ENCODE data around the gene HPCA.

DNA sequence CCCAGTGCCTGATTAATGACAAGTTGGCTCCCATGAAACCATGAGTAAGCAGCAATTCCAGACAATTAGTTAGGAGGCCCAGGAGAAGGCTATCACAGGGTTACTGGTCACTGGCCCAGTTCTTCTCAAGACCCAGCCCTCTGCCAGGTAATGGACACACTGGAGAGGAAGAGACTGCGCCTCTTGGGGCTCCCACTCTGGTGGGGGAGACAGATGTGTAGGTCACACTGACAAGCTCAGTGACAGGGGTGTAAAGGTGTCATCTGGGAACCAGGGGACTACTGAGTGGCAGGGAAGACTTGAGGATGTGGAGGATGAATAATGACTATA lies 4.9 kb downstream of the HPCA start:
- TF ChIP-seq POLR2A (IDR thresholded peaks at IDR 0.05; ENCODE audit: low read length) (no peak), GATA1 (IDR thresholded peaks at IDR 0.05; ENCODE audit: low read depth, low read length) (no peak)

All from erythroblast (primary cell).